ENCODE results near the gene SELENOO.

SELENOO gene

DNA sequence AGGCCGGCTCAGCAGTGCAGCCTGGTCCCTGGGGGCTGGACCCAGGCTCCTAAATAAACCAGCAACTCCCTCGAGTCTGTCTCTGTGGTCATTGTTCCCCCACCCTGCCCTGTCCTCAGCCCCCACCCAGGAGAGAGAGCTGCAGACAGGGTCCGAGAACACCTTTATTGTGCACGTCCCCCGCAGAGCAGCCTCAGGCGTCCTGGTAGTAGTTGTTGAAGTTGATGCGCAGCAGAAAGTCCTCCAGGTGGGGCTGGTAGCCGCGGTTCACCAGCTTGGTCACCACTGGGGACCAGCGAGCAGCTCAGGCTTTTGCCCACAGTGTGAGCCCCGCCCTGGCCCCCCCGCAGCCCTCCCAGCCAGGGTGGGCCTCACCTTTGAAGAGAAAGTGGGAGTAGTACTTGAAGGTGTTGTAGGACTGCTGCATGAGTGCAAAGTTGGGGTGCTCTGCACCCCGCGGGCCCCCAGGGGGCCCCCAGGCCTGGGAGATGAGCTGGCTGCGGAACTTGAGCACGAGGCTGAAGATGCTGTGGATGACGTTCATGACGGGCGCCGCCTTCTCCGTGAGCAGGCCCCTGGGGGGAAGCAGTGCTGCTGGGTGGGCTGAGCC is 16.8 kb downstream of the SELENOO start:
- DNase-seq (ENCODE audit: low read depth), result no peak

DNA sequence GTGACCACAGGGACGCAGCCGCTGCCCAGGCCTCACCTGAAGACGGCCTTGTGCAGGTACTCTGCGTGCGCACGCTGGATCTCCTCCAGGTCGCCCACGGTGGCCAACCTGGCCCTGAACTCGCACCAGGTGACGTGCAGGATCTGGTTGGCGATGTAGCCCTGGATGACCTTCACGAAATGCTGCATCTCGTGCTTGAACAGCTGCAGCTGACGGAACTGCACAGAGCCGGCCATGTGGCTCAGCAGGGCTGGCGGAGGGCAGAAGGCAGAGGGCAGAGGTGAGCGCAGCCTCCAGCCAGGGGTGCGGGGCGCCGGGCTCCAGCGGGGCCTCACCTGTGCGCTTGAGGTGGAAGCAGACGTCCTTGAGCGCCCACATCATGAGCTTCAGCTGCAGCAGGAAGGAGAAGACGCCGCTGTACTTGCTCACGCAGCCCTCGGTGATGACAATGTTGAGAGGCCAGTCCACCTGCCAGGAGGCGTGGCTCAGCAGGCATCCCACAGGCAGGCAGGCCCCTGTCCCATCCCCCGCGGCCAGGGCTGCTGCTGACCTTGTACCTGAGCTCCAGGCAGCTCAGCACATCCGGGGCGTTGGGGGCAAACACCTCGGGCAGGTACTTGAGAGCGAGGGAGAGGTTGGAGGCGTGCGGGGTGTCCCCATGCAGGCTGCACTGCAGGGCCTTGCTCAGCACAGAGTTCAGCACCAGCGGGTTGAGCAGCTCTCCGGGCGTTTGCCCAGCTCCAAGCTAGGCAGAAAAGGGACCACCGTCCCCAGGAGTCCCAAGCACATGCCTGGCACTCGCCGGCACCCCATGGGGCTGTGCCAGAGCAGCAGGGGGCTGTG is 17.6 kb downstream of the SELENOO start:
- no peak for DNase-seq (ENCODE audit: low read depth)

DNA sequence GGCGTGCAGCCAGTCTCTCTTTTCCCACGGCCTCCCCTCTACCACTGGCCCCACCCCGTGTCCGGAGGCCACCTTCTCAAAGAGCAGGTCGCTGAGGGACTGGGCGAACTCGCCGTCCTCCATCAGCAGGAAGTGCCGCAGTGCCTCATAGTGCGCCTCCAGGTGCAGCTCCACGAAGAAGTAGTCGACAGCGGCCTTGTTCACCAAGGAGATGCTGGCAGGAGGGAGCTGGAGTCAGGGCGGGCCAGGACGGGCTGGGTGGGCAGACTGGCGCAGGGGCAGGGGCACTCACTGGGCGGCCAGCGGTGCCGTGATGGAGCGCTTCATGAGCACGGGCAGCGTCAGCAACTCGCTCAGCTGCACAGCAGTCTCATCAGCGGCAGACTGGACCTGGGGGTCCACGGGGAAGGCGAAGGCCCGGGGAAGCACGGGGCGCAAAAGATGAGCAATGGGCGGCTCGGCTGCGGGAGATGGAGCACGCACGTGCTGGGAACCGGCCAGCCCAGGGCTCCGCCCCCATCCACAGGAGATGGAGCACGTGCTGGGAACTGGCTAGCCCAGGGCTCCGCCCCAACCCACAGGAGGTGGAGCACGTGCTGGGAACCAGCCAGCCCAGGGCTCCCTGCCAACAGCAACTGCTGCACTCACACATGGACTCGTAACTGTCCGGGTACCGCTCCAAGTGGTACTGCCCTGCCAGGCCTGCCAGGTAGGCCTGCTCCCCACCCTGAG is 18.4 kb downstream of the SELENOO start:
- no peak for DNase-seq (ENCODE audit: low read depth)

DNA sequence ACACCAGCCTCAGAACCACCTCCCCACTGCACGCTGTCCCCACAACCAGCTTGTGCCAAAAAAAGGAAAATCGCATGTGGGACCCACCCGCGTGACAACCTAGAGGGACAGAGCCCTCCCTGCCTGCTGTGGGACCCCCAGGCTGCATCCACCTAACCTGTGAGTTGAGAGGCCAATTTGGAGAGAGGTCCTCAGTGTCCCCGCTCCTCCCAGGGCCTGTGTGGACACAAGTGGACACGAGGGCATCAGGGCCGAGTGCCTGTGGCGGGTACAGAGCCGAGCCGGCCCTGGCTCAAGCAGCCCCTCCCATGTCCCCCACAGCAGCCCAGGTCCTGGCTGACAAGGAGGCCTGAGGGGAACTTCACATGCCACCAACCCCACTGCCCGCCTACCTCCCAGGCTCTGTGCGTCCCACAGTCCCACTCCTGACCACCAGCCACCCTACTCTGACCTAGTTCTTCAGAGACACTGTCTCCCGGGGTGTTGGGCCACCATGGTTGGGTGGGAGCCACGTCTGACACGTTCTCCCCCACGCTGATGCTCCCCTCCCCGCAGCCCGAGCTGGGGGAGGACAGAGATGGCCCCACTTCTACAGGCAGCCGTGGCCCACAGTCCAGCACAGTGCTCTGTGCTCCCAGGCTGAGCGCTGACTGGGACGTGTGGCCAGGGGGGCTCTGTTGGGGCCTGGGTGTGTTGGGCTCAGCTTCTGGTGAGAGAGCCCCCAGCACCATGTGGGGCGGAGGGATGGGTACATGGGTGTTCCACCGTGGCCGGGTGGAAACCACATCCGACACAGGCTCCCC is 19.2 kb downstream of the SELENOO start:
- DNase-seq (ENCODE audit: low read depth), result no peak

DNA sequence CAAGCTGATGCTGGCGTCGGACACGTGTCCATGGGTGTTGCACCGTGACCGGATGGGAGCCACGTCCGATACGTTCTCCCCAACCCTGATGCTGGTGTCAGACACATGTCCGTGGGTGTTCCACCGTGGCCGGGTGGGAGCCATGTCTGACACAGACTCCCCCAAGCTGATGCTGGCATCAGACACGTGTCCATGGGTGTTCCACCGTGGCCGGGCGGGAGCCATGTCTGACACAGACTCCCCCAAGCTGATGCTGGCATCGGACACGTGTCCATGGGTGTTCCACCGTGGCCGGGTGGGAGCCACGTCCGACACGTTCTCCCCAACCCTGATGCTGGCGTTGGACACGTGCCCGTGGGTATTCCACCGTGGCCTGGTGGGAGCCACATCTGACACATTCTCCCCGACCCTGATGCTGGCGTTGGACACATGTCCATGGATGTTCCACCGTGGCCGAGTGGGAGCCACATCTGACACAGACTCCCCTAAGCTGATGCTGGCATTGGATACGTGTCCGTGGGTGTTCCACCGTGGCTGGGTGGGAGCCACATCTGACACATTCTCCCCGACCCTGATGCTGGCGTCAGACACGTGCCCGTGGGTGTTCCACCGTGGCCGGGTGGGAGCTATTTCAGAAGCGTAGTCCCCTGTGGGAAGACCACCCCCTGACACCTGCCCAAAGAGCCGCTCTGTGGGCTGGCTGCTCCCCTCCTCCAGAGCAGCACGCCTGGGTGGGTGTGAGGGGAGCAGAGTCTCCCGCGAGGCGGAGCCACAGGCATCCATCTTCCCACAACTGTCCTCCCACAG is 20.0 kb downstream of the SELENOO start:
- DNase-seq (ENCODE audit: low read depth), result no peak

DNA sequence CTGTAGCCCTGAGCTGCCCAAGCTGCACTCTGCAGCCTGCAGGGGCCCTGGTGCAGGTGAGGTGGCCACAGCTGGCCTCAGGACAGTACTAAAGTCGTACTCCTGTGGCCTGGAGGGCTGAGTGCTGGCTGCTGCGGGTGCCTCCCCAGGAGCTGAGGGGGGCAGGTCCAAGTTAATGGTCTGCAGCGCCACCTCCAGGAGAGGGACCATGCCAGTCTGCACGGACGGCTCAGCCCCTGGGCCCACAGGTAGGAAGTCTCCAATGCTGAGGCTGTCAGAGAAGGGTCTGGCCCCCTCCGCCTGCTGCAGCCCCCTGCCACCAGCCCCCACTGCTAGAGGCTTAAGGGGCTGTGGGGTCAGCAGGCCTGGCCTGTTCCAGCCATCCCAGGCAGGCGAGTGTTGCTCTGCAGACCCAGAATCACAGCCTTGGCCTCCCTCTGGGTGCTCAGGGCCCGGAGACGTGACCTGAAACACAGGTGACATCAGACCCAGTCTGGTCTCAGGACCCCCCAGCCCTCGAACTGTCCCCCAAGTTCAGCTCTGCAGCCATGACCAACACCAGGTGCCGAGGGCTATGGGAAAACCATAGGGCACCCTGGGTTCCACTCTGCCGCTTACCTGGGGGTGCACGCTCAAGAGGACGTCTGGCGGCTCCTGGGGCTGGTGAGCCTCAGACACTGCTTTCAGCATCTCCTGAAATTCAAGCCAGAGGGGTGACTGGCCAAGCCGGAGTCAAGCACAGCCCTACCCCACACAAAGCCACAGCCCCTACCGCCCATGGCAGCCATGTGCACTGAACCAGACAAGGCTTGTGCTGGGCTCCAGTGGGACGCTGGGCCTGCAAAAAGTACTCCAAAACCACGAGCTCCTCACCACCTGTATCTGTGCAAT is 20.8 kb downstream of the SELENOO start:
- no peak for DNase-seq (ENCODE audit: low read depth)

DNA sequence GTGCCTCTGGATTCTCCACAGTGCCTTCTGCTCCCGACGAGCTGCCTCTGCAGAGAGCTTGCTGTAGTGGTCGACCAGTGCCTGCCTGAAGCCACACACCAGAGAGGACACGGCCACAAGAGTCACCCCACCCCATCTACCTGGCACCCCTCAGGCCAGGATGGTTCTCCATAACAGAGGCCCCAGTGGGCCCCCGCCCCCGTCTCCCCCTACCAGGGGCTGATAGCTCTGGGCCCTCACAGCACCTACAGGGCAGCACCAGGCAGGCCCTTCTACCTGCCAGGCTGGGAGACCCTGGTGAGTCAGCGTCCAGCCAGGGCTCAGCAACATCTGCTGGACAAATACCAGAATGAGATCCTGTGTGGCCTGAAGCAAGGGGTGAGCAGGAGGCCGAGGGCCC is 21.7 kb downstream of the SELENOO start:
- no peak for DNase-seq (ENCODE audit: low read depth)

DNA sequence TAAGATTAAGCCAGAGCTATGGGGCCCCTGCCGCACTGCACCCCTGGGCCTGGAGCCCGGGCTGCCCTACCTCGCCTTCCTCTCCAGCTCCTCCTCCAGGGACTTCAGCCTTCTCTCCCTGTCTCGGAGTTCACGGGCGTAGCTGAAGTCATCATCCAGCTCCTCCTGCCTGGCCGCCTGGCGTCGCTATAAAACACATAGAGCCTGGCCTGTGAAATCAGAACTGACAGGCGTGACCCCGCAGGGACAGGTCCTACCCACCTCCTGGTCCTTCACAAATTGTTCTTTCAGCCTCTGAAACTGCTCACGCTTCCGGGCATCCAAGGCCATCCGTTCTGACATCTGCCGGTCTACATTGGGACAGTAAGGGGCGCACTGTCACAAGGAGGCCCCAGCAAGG is 23.3 kb downstream of the SELENOO start:
- no peak for DNase-seq (ENCODE audit: low read depth)

DNA sequence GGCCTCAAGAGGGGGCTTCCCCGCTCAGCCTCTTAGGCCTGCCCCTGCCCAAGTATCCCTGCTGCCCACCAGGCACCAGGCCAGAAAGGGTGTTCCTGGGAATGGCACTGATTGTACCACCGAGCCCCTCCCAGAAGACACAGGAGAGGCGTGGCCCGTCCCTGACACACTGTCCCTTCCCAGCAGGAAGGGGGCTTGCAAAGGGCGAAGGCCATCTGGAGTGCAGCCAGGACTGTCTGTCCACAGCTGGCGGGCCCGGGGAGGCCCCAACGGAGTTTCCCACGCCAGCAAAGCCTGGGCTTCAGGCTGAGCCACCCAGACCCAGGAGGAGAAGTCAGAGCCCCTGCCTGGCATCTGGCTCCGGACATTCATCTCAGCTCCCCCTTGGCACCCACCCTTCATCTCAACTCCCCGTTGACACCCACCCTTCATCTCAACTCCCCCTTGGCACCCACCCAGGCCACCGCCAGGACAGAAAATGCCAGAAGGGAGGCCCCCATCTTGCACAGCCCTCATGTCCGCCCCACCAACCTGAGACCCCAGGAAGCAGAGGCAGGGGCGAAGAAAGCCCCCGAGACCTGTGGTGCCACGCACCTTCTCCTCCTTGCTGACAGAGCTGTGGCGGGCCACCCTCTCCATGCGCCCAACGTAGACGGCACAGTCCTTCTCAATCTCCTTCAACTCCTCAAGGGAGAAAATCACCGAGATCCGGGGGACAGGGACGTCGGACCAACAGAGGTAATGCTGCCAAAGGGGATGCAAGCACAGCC is 24.6 kb downstream of the SELENOO start:
- no peak for DNase-seq (ENCODE audit: low read depth)

DNA sequence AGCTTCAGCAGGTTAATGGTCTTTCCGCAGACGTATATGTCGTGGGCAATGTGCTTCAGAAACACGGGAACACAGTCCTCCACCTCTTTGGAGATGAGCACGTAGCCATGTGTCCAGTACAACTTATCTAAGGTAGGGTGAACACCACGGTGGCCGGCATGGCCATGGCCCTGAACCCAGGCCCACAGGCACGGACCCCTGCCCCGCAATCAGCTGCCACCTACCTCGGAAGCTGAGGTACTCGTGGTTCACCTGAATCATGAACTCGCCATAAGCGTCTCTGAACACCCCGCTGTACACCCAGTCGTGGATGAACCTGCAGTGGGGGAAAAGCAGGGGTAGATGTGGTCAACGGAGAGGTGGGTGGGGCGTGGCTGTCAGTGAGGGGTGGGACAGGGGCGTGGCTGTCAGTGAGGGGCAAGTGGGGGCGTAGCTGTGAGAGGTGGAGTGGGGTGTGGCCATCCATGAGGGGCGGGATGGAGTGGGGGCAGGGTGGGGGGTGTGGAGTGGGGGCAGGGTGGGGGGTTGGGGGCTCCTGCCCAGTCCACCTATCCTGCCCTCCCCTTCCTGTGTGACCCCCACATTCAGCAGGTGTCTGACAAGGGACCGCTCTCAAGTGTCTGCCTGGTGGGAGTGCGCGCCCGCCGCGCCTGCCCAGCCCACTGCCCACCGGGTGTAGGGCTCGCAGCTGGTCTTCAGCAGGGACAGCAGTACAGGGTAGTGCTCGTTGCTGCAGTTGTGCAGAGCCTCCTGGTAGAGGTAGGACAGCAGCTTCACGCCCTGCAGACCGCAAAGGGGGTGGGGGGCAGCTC is 25.5 kb downstream of the SELENOO start:
- no peak for DNase-seq (ENCODE audit: low read depth)

DNA sequence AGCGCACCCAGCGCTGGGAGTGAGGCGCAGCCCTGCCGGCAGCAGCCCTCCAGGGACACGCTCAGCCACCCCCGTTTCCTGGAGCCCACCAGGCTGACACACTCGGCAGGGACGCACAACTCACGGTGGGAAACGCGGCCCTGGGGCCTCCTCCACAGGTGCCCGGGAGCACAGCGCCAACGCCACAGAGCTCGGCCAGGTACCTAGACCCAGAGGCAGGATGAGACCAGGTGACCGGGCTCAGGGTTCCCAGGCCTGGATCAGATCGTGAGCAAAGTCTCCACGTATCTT is 26.0 kb downstream of the SELENOO start:
- DNase-seq (ENCODE audit: low read depth), result no peak

DNA sequence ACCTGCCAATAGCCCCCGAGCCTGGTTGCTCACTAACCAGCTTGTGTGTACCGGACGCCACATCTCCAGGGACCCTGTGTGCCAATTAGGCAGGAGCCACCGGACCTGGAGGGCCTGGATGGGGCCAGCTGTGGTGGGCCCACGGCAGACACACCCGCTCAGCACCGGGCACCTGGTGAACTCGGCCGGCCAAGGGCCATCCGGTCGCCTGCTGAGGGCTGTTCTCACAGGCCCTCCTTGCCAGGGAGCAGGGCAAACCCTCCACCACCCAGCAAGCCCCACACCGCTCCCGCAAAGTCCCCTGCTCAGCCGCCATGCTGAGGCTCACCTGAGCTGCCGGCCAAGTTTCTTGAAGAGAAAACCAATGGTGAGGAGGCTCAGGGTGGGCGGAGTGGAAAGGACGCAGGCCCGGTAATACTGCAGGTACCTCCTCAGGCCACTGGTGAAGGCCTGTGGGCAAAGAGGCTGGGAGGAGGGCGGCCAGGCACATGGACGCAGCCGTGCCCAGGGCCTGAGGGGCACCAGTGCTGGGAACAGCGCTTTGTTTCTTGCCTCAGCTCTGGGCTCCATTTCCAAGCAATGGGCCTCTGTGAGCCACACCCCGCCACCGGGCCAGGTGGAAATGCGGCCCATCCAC is 26.9 kb downstream of the SELENOO start:
- no peak for DNase-seq (ENCODE audit: low read depth)

DNA sequence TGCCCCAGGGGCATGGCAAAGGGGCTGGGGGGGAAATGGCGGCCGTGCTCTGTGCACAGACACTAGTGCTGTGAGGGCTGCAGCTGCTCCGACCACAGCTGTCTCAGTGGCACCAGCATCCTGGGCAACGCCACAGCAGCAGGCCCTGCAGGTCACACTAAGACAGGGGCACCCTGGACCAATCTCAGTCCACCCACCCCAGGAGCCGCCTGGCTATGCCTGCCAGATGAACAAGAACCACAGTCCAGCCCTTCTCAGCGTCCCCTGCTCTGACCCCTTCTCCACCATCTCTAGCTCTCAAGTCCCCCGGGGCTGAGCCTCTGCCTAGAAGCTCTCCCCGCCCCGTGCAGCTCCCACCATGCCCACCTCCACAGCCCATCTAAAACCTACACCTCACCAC is 27.6 kb downstream of the SELENOO start:
- DNase-seq (ENCODE audit: low read depth), result no peak

DNA sequence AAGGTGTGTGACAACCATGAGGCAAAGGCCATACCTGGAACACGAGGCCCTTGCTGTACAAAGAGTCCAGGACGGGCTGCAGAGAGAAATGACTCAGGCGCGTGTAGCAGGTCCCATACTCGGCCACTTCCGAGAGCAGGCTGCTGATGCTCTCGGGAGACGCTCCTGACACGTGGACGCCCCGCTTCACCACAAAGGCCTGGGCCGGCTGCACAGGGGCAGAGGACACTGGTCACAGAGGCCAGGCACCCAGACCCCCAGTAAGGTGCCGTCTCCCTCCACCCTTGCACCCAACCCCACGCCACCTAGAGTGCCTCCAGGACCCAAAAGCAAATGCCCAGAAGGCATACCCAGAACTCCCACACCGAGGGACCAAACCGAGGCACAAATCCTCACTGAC is 28.6 kb downstream of the SELENOO start:
- DNase-seq (ENCODE audit: low read depth), result no peak

DNA sequence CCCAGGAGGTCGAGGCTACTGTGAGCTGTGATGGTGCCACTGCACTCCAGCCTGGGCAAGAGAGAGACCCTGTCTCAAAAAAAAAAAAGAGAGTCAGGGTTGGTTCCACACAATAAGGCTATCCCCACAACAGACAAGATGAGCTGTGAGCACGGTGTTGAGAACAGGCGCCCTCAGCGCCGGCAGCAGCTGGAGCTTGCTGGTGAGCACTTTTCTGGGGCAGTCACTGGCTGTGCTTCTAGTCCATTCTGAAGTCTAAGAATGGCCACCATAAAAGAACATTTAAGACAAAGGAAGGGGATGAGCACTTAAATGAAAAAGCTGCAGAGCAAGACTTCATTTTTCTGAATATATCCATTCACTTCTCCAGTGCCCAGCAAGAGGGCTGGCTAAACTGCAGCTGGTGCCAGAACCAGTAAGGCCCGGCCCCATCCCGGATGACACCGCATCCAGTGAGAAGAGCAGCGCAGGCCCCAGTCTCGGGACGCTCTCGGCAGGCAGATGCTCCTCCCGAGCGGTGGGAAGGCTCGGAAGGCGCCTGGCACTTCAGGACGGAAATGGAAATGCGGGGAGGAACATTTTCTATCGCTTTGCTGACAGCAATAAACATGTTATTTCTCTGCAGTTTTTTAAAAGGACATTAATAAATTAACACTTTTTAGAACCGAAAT is 31.8 kb downstream of the SELENOO start:
- DNase-seq (ENCODE audit: low read depth), result no peak

DNA sequence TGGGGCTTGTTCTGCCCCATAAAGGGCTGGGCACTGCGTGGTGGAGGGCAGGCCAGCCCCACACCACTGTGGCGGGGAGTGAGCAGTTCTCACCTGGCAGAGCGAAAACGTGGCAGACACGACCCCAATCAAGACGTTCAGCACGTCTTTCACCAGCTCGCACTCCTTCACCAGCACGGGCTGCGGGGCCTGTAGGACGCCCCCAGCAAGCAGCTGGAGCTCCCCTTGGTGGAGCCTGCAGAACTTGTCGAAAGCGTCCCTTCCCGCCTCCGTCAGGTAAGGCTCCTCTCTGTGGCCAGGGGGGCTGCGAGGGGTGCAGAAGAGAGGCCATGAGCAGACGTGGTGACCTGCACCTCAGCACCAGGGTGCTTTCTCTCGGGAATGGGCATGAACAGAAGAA is 32.4 kb downstream of the SELENOO start:
- no peak for DNase-seq (ENCODE audit: low read depth)

DNA sequence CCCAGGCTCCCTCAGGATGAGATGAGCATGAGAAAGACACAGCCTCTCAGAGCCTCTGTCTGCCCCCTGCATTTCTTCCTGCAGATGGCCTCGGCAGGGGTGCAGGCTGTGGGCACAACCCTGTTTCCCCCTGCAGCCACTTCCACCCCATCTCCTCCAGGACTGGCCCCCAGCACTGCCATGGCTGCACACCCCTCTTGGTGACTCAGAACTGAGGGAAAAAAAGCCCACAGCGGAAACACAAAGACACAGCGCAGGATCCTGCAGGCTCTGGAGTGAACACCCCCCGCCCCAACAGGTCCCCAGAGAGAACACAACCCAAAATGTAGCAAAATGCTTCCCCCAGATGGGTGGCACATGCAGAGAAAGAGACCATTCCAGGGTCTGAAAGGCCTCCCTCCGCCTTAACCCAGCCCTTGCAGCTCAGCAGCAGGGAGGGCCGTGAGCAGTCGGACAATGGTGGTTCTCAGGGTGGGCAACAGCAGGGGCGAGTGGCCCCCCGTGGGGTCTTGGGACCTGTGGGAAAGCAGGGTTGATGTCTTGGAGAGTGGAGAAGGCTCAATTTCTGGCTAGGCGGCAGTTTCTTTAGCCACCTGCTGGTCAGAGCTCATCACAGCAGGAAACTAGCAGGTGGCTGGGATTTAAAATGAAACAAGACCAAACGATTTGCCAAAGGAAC is 36.1 kb downstream of the SELENOO start:
- no peak for DNase-seq (ENCODE audit: low read depth)

All from GM04503 (cell line).